SK-N-SH (cell line): ENCODE data around the gene GNA15. TPM values are rescaled to one million over a fixed set of nuclear protein-coding genes. Genes with fewer than 3 reads are reported as not detected.

Source experiments
- CTCF ChIA-PET: fragments of 300-600, 350-600 bp; formaldehyde crosslinking; extraction: SDS; loops from one replicate; lab custom pipeline; 2021; lab: Yijun Ruan, JAX
- POLR2A ChIA-PET: fragments of 350-600 bp; sonication (Branson Sonifier 250); formaldehyde crosslinking; extraction: SDS; loops from one replicate; lab custom pipeline; 2020; ENCODE audit warnings: antibody characterized with exemption, inconsistent platforms; lab: Yijun Ruan, JAX
- DNase-seq: peaks from one replicate; pipeline ENCODE4 v3.0.0; 2012
- H2AFZ ChIP-seq: fragments of 200-600 bp; sonication (generic); 2 replicates; pipeline ENCODE4 v1.8.1; 2016; ENCODE audit warnings: antibody characterized with exemption, mild to moderate bottlenecking, low read depth
- H3F3A ChIP-seq: fragments of 200-600 bp; sonication (generic); replicated peaks from 2 replicates; pipeline ENCODE3; 2016; ENCODE audit warnings: antibody characterized with exemption, mild to moderate bottlenecking; ENCODE audit not compliant: insufficient read depth
- H3K27ac ChIP-seq, 2 experiments: fragments of 200-500 bp in 1 of 2; fragments of 200-600 bp in 1 of 2; sonication (Bioruptor generic) in 1 of 2; sonication (generic), shearing (Covaris generic) in 1 of 2; 2 replicates each; pipeline versions ENCODE4 v1.5.1 to v1.6.1; 2014 to 2016; ENCODE audit warnings: low read depth in 2 of 2, inconsistent platforms in 1 of 2, low read length in 1 of 2, mild to moderate bottlenecking in 1 of 2, mixed read lengths in 1 of 2
- H3K27me3 ChIP-seq: fragments of 200-600 bp; sonication (generic), shearing (Covaris generic); 2 replicates; pipeline ENCODE4 v1.6.1; 2016; ENCODE audit warnings: mixed run types; ENCODE audit not compliant: insufficient read depth
- H3K36me3 ChIP-seq, 2 experiments: fragments of 200-500 bp in 1 of 2; fragments of 200-600 bp in 1 of 2; sonication (Bioruptor generic) in 1 of 2; sonication (generic) in 1 of 2; replicated peaks in 1 of 2; 2 replicates each; pipeline versions ENCODE3 to v1.5.1; 2014 to 2016; ENCODE audit warnings: low read length in 1 of 2, mild to moderate bottlenecking in 1 of 2; ENCODE audit not compliant: insufficient read depth in 2 of 2, control insufficient read depth in 1 of 2
- H3K4me1 ChIP-seq, 2 experiments: fragments of 200-500 bp in 1 of 2; fragments of 200-600 bp in 1 of 2; sonication (Bioruptor generic) in 1 of 2; sonication (generic), shearing (Covaris generic) in 1 of 2; 2 replicates each; pipeline versions ENCODE4 v1.5.1 to v1.6.1; 2014 to 2016; ENCODE audit warnings: low read depth in 1 of 2, low read length in 1 of 2, mixed run types in 1 of 2; ENCODE audit not compliant: insufficient read depth in 2 of 2, control insufficient read depth in 1 of 2
- H3K4me2 ChIP-seq: fragments of 200-600 bp; sonication (generic), shearing (Covaris generic); 2 replicates; pipeline ENCODE4 v1.6.1; 2017; ENCODE audit warnings: mixed run types
- H3K4me3 ChIP-seq, 2 experiments: fragments of 200-500 bp in 1 of 2; fragments of 200-600 bp in 1 of 2; sonication (Bioruptor generic) in 1 of 2; sonication (generic), shearing (Covaris generic) in 1 of 2; 2 replicates each; pipeline versions ENCODE4 v1.5.1 to v1.8.1; 2014 to 2016; ENCODE audit warnings: low read depth in 2 of 2, inconsistent platforms in 1 of 2, low read length in 1 of 2, mild to moderate bottlenecking in 1 of 2, mixed read lengths in 1 of 2, moderate library complexity in 1 of 2
- H3K79me2 ChIP-seq: fragments of 200-600 bp; sonication (generic); 2 replicates; pipeline ENCODE4 v1.8.1; 2017; ENCODE audit warnings: mild to moderate bottlenecking; ENCODE audit not compliant: insufficient read depth
- H3K9ac ChIP-seq: fragments of 200-600 bp; sonication (generic); 2 replicates; pipeline ENCODE4 v1.6.1; 2017; ENCODE audit warnings: mixed run types
- H3K9me2 ChIP-seq: fragments of 200-600 bp; sonication (generic); 2 replicates; pipeline ENCODE4 v1.6.1; 2017; ENCODE audit warnings: mixed run types
- H3K9me3 ChIP-seq: fragments of 200-600 bp; sonication (generic); 2 replicates; pipeline ENCODE4 v1.6.1; 2017; ENCODE audit warnings: mixed run types, mild to moderate bottlenecking, moderate library complexity
- H4K20me1 ChIP-seq: fragments of 200-600 bp; sonication (generic); 2 replicates; pipeline ENCODE4 v1.6.1; 2017; ENCODE audit warnings: mild to moderate bottlenecking, mixed run types; ENCODE audit not compliant: insufficient read depth
- CHD2 ChIP-seq: fragments of 150-350 bp; IDR thresholded peaks from 2 replicates; pipeline ENCODE4 v1.6.1; 2018; ENCODE audit warnings: low read length; ENCODE audit not compliant: partially characterized antibody
- EZH2phosphoT487 ChIP-seq: fragments of 200-600 bp; sonication (generic); IDR thresholded peaks from 2 replicates; pipeline ENCODE4 v1.6.1; 2017; ENCODE audit warnings: low read depth, mixed run types, mild to moderate bottlenecking, antibody characterized with exemption, moderate library complexity, borderline replicate concordance
- FOSL2 ChIP-seq: IDR thresholded peaks from 2 replicates; pipeline ENCODE4 v1.4.0; 2012; ENCODE audit warnings: low read depth, mild to moderate bottlenecking, moderate library complexity, borderline replicate concordance
- FOXJ3 ChIP-seq: sonication (generic); formaldehyde crosslinking; IDR thresholded peaks from 2 replicates; pipeline ENCODE4 v1.5.1; 2020; ENCODE audit warnings: mild to moderate bottlenecking, missing genetic modification reagents
- FOXM1 ChIP-seq: IDR thresholded peaks from 2 replicates; pipeline ENCODE4 v1.4.0; 2012; ENCODE audit warnings: low read depth, mild to moderate bottlenecking
- JUND ChIP-seq: IDR thresholded peaks from 2 replicates; pipeline ENCODE4 v1.4.0; 2012
- NFIC ChIP-seq: IDR thresholded peaks from 2 replicates; pipeline ENCODE4 v1.4.0; 2012; ENCODE audit warnings: borderline replicate concordance
- RAD21 ChIP-seq: IDR thresholded peaks from 2 replicates; pipeline ENCODE4 v1.6.1; 2012; ENCODE audit warnings: mild to moderate bottlenecking, low read length
- RCOR1 ChIP-seq: fragments of 150-350 bp; IDR thresholded peaks from 2 replicates; pipeline ENCODE4 v1.6.1; 2017; ENCODE audit warnings: antibody characterized with exemption, low read length
- REST ChIP-seq: IDR thresholded peaks from 2 replicates; pipeline ENCODE4 v1.6.1; 2012; ENCODE audit warnings: mild to moderate bottlenecking, low read depth, low read length, moderate library complexity
- RFX5 ChIP-seq: IDR thresholded peaks from 2 replicates; pipeline ENCODE4 v1.6.1; 2012; ENCODE audit warnings: mild to moderate bottlenecking, improper control_type of control experiment, low read length
- RXRA ChIP-seq: IDR thresholded peaks from 2 replicates; pipeline ENCODE4 v1.4.0; 2012; ENCODE audit warnings: low read depth, mild to moderate bottlenecking, borderline replicate concordance
- TAF1 ChIP-seq: IDR thresholded peaks from 2 replicates; pipeline ENCODE4 v1.6.1; 2012; ENCODE audit warnings: low read depth, mild to moderate bottlenecking, low read length, moderate library complexity, borderline replicate concordance
- TCF12 ChIP-seq: IDR thresholded peaks from 2 replicates; pipeline ENCODE4 v1.4.0; 2012
- YY1 ChIP-seq: IDR thresholded peaks from 2 replicates; pipeline ENCODE4 v1.4.0; 2012; ENCODE audit warnings: low read depth, mild to moderate bottlenecking
- WGBS: methylation state at CpG from one replicate; pipeline ENCODE4 v1.1.6; 2017; ENCODE audit warnings: low lambda C conversion rate; 5-methylcytosine and 5-hydroxymethylcytosine counted together
- polyA plus RNA-seq, 3 experiments: library from polyadenylated mRNA; depleted of rRNA; stranded (reverse); fragments of >200 nt; gene quantifications; 2 replicates each; pipeline ENCODE4 v1.2.3, GENCODE V29; 2012
- TF ChIP-seq, protein P1 (sequence below): IDR thresholded peaks from 2 replicates; pipeline ENCODE4 v1.4.0; 2012; ENCODE audit warnings: low read depth
- TF ChIP-seq, protein P2 (sequence below): IDR thresholded peaks from 2 replicates; pipeline ENCODE4; 2012

The GNA15 gene
- polyA plus RNA-seq, 1 of the 3 experiments (the other 2 are of a cell fraction): 0.05 TPM

DNA sequence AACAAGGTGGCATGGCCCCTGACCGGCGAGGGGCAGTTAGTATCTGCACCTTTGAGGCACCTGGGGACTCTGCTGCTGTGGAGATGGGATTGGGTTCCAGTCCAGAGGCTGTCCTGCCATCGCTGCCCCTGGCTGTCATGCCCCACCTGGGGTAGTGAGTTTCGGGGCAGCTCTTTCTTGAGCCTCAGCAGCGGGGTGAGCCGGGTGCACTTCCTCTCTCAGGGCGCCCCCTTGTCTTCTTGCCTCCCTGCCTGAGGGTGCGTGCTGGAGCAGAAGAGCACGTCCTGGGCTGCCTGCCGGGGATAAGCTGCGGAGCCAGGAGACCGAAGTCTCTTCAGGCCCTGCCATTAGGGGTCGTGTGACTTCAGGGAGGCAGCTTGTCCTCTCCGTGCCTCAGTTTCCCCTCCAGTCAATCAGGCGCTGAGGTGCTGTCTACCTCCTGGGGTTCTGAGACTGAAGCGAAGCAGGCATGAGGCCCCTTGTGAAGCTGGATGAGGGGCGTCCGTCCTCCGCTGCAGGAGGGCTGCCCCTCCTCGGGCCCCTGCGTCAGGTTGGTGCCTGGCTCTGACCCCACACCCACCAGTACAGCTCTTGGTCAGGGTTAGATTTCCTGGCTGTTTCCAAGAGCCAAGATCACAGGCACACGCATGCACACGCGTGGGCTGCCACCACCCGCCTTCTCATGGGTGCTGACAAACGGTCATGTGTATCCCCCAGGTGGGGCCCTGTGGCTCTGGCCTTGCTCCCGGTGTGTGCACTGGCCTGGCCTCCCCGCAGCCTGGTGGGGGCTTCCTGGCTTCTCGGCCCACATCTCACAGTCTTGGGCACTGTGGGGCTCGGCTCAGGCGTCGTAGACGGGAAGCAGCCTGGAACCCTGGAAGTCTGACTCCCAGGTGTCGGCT lies 33.3 kb upstream of the GNA15 start:
- no peak overlapping the region for H3K4me2 ChIP-seq
- H3K9ac ChIP-seq: no peak overlapping the region
- no peak overlapping the region for H3K27ac ChIP-seq
- TF ChIP-seq REST: no peak
- no peak for TF ChIP-seq RAD21
- TF ChIP-seq, protein P1, sequence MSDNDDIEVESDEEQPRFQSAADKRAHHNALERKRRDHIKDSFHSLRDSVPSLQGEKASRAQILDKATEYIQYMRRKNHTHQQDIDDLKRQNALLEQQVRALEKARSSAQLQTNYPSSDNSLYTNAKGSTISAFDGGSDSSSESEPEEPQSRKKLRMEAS: no peak
- no peak for TF ChIP-seq TCF12
- TF ChIP-seq JUND: no peak
- no peak for TF ChIP-seq NFIC
- TF ChIP-seq RFX5: no peak
- no peak for TF ChIP-seq RXRA
- no peak for TF ChIP-seq FOXM1
- no peak for TF ChIP-seq RCOR1
- no peak for TF ChIP-seq CHD2
- no peak for TF ChIP-seq FOSL2
- no peak for TF ChIP-seq FOXJ3
- no peak for TF ChIP-seq EZH2phosphoT487
- TF ChIP-seq, protein P2, sequence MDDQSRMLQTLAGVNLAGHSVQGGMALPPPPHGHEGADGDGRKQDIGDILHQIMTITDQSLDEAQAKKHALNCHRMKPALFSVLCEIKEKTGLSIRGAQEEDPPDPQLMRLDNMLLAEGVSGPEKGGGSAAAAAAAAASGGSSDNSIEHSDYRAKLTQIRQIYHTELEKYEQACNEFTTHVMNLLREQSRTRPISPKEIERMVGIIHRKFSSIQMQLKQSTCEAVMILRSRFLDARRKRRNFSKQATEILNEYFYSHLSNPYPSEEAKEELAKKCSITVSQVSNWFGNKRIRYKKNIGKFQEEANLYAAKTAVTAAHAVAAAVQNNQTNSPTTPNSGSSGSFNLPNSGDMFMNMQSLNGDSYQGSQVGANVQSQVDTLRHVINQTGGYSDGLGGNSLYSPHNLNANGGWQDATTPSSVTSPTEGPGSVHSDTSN: no peak
- no peak for TF ChIP-seq TAF1
- no peak for TF ChIP-seq YY1
- TF ChIP-seq, all 33 proteins: peak for 0
- Histone ChIP-seq H3K79me2 (peaks cover 95% of the 10 kb centered on the region), H4K20me1 (peaks cover 93% of the 10 kb centered on the region), H3K4me3 (no peak overlapping the region), H3K9me3 (no peaks in the 10 kb centered on the region), H3K27me3 (no peaks in the 10 kb centered on the region), H3F3A (no peaks in the 10 kb centered on the region), H3K9me2 (no peaks in the 10 kb centered on the region), H2AFZ (no peak overlapping the region), H3K36me3 (no peaks in the 10 kb centered on the region), H3K4me1 (peaks cover 0 to 7% of the 10 kb centered on the region in 2 experiments; a peak in 1 of 4 replicates)
- CTCF ChIA-PET: interaction anchor here (0.8 to 12.3 kb wide), 10 partner anchors 10 to 152 kb away, joined by 3 to 154 read pairs (median 6); no protein-coding TSS in a partner anchor
- 96% methylated on average over 17 of the region's 34 CpGs for WGBS
- DNase-seq: no peak
- POLR2A ChIA-PET: no interaction called here
